IPS-18a (cell line): ENCODE measurements around the gene PTGDR.
A peak's percentile ranks its signal among the peaks of the same experiment; 100 is the strongest.

Experiments
- H3K27ac ChIP-seq: one replicate; pipeline ENCODE4 v1.5.1; 2013; ENCODE audit warnings: low read length
- H3K27me3 ChIP-seq: one replicate; pipeline ENCODE4 v1.6.1; 2013; ENCODE audit warnings: mild to moderate bottlenecking, low read length; ENCODE audit not compliant: control insufficient read depth, insufficient read depth
- H3K36me3 ChIP-seq: one replicate; pipeline ENCODE4 v1.6.1; 2013; ENCODE audit warnings: low read depth, low read length; ENCODE audit not compliant: control insufficient read depth
- H3K4me1 ChIP-seq: one replicate; pipeline ENCODE4 v1.6.1; 2013; ENCODE audit warnings: low read depth, low read length; ENCODE audit not compliant: control insufficient read depth
- H3K4me3 ChIP-seq: one replicate; pipeline ENCODE4 v1.5.1; 2013; ENCODE audit warnings: low read length
- H3K9ac ChIP-seq: one replicate; pipeline ENCODE4 v1.6.1; 2013; ENCODE audit warnings: mild to moderate bottlenecking, low read length, moderate library complexity
- H3K9me3 ChIP-seq: one replicate; pipeline ENCODE4 v1.6.1; 2013; ENCODE audit warnings: low read depth, low read length; ENCODE audit not compliant: control insufficient read depth

PTGDR gene

DNA sequence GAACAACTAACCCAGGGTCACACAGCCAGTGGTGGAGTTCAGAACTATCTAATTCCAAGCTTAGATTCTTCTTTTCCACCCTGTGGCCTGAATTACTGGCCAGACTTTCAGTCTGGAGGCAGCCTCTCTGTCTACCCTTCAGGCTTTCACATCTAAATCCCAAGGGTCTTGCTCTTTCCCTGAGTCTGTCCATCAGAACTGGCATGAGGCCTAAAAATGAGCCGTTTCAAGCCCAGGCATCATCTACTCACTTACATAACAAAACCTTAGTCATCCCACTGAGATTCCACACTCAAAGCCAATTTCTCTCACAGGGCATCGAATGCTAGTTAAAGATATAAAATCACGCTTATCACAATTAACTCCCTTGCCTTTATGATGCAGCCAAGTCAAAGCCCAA lies 1.3 kb upstream of the PTGDR start:
- H3K27me3 ChIP-seq: peaks cover 63% of the 10 kb centered on the region
- H3K9ac ChIP-seq: no peak overlapping the region
- H3K9me3 ChIP-seq: no peaks in the 10 kb centered on the region
- H3K4me3 ChIP-seq: no peak overlapping the region
- no peaks in the 10 kb centered on the region for H3K36me3 ChIP-seq
- no peak overlapping the region for H3K27ac ChIP-seq
- H3K4me1 ChIP-seq: peaks cover 12% of the 10 kb centered on the region

DNA sequence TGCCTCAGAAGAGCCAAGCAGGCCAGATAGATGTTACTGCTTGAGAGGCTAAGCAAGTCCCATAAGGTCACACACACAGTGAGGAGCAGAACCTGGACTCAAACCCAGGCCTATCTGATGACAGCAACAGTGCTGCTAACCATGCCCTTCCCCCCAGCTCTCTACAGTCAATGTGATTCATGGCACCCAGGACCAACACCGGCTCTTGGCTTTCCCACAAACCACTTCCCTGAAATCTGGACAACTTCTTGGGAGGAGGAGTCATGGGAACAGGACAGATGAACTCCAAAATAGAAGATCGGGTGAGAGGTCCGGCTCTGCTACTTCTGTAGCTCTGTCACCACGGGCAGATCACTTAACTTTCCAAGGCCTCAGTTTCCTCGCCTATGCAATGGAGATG lies 716 bp upstream of the PTGDR start:
- H3K4me1 ChIP-seq: peaks cover 12% of the 10 kb centered on the region
- no peaks in the 10 kb centered on the region for H3K9me3 ChIP-seq
- H3K27me3 ChIP-seq: peaks cover 63% of the 10 kb centered on the region
- H3K27ac ChIP-seq: no peak overlapping the region
- H3K36me3 ChIP-seq: no peaks in the 10 kb centered on the region
- H3K4me3 ChIP-seq: peak overlapping the region; percentile 72
- H3K9ac ChIP-seq: no peak overlapping the region

DNA sequence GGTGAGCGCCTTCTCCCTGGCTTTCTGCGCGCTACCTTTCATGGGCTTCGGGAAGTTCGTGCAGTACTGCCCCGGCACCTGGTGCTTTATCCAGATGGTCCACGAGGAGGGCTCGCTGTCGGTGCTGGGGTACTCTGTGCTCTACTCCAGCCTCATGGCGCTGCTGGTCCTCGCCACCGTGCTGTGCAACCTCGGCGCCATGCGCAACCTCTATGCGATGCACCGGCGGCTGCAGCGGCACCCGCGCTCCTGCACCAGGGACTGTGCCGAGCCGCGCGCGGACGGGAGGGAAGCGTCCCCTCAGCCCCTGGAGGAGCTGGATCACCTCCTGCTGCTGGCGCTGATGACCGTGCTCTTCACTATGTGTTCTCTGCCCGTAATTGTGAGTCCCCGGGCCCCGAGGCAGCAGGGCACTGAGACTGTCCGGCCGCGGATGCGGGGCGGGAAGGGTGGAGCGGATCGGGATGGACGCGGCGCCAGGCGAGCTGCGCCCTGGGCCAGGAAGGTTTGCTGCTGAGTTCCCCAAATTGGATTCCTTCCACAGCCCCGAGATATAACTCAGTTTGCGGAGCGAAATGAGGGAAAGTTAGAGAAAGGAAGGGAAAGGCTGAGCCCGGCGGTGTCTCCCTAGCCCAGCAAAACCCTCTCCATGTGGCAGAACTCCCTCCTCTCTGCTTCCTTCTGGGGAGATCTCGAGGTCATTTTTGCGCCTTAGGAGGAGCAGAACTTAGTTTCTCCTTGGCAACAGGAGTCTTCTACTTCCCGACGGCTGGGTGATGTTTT lies 972 bp downstream of the PTGDR start:
- H3K9ac ChIP-seq: peak overlapping the region; percentile 12
- no peaks in the 10 kb centered on the region for H3K36me3 ChIP-seq
- no peaks in the 10 kb centered on the region for H3K9me3 ChIP-seq
- H3K4me1 ChIP-seq: peaks cover 12% of the 10 kb centered on the region
- peaks cover 63% of the 10 kb centered on the region for H3K27me3 ChIP-seq
- H3K27ac ChIP-seq: no peak overlapping the region
- peak overlapping the region; percentile 72 for H3K4me3 ChIP-seq

DNA sequence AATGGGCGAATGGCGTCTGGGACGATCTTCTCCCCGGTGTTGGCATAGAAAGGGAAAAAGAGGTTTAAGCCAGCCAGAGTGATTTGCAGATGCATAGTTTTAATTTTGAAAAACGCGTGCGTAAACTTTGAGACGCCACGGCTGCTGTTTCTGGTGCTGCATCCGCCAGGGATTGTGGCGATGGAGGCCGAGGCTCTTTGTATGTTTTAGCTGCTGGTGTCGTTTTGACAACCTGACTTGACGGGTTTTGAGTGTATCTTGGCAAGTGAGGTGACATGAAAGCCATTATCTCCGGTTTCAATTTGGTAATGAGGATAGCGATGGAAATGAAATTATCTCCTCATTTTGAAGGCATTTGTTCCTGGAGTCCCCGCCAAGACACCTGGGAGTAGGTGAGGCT lies 1.6 kb downstream of the PTGDR start:
- peak overlapping the region; percentile 72 for H3K4me3 ChIP-seq
- H3K9ac ChIP-seq: no peak overlapping the region
- no peaks in the 10 kb centered on the region for H3K36me3 ChIP-seq
- H3K9me3 ChIP-seq: no peaks in the 10 kb centered on the region
- H3K27me3 ChIP-seq: peaks cover 63% of the 10 kb centered on the region
- H3K4me1 ChIP-seq: peaks cover 12% of the 10 kb centered on the region
- no peak overlapping the region for H3K27ac ChIP-seq

DNA sequence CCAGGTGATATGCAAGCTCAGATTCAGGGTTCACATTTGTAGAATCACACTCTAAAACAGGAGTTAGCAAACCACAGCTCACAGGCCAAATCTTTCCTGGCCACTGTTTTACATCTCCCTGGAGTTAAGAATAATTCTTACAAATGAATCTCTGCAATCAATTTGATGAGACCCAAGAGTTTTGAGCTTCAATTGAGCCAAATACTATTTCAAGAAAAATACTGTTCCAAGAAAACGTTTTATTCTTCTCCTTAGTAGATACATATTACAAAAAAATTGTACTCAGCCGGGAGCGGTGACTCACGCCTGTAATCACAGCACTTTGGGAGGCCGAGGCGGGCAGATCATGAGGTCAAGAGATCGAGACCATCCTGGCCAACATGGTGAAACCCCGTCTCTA lies 2.5 kb downstream of the PTGDR start:
- Histone ChIP-seq H3K27me3 (peaks cover 62% of the 10 kb centered on the region), H3K36me3 (no peaks in the 10 kb centered on the region), H3K4me1 (peaks cover 12% of the 10 kb centered on the region), H3K27ac (no peak overlapping the region), H3K4me3 (no peak overlapping the region), H3K9me3 (no peaks in the 10 kb centered on the region), H3K9ac (no peak overlapping the region)

DNA sequence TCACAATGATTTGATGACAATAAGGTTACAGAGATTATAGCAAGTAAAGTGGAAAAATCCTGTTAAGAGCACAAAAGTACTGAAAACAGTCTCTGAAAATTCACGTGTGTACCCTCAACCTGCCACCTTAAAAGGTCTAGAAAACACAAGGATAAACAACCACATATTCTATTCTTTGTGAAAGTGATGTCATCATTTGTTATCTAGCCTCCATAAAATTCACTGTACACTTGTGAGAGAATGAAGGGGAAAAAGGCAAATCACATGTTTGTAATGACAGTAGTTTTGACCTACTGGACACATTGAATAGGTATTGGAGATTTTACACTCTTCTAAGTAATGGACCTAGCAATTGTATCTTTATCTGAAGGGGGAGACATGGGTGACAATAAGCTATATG lies 4.0 kb downstream of the PTGDR start:
- Histone ChIP-seq H3K4me3 (no peak overlapping the region), H3K27me3 (peaks cover 47% of the 10 kb centered on the region), H3K27ac (no peak overlapping the region)

DNA sequence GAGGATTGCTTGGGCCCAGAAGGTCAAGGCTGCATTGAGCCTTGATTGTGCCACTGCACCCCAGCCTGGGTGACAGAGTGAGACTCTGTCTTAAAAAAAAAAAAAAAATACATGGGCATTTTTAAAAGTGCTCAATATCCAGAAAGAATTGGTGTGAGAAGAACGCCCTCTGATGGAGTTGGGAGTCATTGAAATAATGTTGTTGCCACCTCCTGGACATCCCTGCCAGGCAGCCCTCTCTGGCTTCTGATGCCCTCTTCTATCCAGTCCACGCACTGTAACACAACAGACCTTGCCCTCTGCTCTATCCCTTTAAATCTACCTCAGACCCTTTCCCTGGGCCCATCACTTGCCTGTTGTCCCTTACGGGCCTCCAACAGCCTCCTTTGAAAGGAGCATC lies 4.9 kb downstream of the PTGDR start:
- H3K4me3 ChIP-seq: no peak overlapping the region
- no peaks in the 10 kb centered on the region for H3K36me3 ChIP-seq
- H3K9me3 ChIP-seq: no peaks in the 10 kb centered on the region
- H3K9ac ChIP-seq: no peak overlapping the region
- peaks cover 38% of the 10 kb centered on the region for H3K27me3 ChIP-seq
- no peak overlapping the region for H3K27ac ChIP-seq
- H3K4me1 ChIP-seq: peaks cover 7% of the 10 kb centered on the region

More for the DNA sequence above, 4.0 kb downstream of the PTGDR start:
- H3K36me3 ChIP-seq: no peaks in the 10 kb centered on the region
- no peak overlapping the region for H3K9ac ChIP-seq
- H3K4me1 ChIP-seq: peaks cover 15% of the 10 kb centered on the region
- H3K9me3 ChIP-seq: no peaks in the 10 kb centered on the region

DNA sequence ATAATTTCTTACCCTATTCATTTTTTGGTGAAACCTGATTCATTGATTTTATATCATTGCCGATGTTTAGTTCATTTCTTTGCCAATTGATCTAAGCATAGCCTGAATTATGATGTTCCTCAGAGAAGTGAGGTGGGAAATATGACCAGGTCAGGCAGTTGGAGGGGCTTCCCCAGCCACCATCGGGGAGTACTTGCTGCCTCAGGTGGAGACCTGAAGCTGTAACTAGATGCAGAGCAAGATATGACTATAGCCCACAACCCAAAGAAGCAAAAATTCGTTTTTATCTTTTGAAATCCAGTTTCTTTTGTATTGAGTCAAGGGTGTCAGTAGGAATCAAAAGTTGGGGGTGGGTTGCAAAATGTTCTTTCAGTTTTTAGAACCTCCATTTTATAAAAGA lies 7.9 kb downstream of the PTGDR start:
- Histone ChIP-seq H3K4me3 (no peak overlapping the region), H3K9ac (no peak overlapping the region), H3K36me3 (no peaks in the 10 kb centered on the region), H3K27ac (no peak overlapping the region), H3K9me3 (no peaks in the 10 kb centered on the region), H3K27me3 (peaks cover 8% of the 10 kb centered on the region), H3K4me1 (peaks cover 9% of the 10 kb centered on the region)

DNA sequence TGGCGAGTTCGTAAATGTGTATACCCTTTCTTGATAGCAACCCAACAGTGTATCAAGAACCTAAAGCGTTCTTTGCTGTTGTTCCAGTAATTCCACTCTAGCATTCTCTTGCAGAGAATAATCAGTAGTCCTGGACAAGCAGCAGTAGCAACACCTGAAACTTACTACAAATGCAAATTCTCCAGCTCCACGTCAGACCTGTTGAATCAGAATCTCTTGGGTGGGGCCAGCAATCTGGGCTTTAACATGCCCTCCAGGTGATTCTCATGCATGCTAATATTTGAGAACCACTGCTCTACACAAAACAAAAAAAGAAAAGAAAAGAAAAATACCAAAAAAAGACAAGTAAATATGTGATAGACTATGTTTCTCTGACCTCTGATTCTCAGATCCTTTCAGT lies 10.1 kb downstream of the PTGDR start:
- H3K9ac ChIP-seq: no peak overlapping the region
- no peak overlapping the region for H3K4me3 ChIP-seq
- no peak overlapping the region for H3K27ac ChIP-seq
- H3K36me3 ChIP-seq: no peaks in the 10 kb centered on the region
- H3K27me3 ChIP-seq: no peaks in the 10 kb centered on the region
- H3K4me1 ChIP-seq: peaks cover 13% of the 10 kb centered on the region
- H3K9me3 ChIP-seq: no peaks in the 10 kb centered on the region

DNA sequence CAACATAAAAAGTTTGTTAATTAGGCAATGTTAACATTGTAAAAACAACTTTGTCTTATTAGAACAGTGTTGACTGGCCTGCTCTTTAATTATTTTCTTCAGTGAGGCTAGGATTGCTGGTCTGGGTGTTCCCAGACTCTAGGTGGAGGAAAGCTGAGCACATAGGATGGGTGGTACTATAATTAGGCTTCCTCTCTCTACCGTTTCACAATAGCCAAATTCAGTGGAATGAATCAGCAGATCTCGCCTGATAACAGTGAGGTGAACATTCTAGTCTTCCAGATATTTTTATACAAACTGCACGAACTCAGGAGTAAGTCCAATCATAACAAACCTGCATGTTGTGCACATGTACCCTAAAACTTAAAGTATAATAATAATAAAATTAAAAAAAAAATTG lies 11.9 kb downstream of the PTGDR start:
- H3K4me1 ChIP-seq: peaks cover 13% of the 10 kb centered on the region
- no peak overlapping the region for H3K27ac ChIP-seq
- no peaks in the 10 kb centered on the region for H3K9me3 ChIP-seq
- H3K36me3 ChIP-seq: no peaks in the 10 kb centered on the region
- H3K4me3 ChIP-seq: no peak overlapping the region
- H3K27me3 ChIP-seq: no peaks in the 10 kb centered on the region
- no peak overlapping the region for H3K9ac ChIP-seq

DNA sequence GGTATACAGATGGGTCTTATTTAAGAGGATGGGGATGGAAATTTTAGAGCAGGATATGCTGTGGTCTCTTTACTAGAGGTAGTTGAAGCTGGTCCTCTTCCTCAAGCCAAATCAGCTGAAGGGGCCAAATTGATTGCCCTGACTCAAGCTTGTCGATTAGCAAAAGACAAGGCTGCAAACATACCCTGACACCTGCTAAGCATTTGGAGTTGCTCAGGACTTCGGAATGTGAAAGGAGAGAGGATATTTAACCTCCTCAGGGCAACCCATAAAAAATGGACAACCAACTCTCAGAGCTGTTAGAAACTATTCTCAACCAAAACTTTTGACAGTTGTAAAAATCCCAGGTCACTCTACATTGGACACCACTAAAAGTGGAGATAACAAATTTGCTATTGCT lies 15.6 kb downstream of the PTGDR start:
- Histone ChIP-seq H3K36me3 (no peaks in the 10 kb centered on the region), H3K27me3 (no peaks in the 10 kb centered on the region), H3K9me3 (no peaks in the 10 kb centered on the region), H3K4me1 (peaks cover 17% of the 10 kb centered on the region), H3K9ac (no peak overlapping the region), H3K4me3 (no peak overlapping the region), H3K27ac (no peak overlapping the region)
